Mesenchymal stem cell (in vitro differentiated cells and primary cell): Measurements from ENCODE around the gene HOXA6.
A peak's percentile ranks its signal among the peaks of the same experiment; 100 is the strongest.

Source experiments
- DNase-seq: peaks from one replicate; pipeline ENCODE4 v3.0.0-alpha.2; 2013
- H2AFZ ChIP-seq: one replicate; pipeline ENCODE4 v1.6.1; 2013; ENCODE audit warnings: low read depth, mild to moderate bottlenecking, control low read depth, inconsistent platforms, low read length, moderate library complexity
- H2AK5ac ChIP-seq: 2 replicates; pipeline ENCODE4 v1.6.1; 2013; ENCODE audit warnings: low read length, moderate library complexity, mild to moderate bottlenecking, inconsistent platforms; ENCODE audit not compliant: severe bottlenecking
- H2BK120ac ChIP-seq: one replicate; pipeline ENCODE4 v1.6.1; 2013; ENCODE audit warnings: low read depth, mild to moderate bottlenecking, inconsistent platforms, low read length, moderate library complexity
- H2BK12ac ChIP-seq, 2 experiments: one replicate each; pipeline ENCODE4 v1.6.1; 2013; ENCODE audit warnings: inconsistent platforms in 2 of 2, low read length in 2 of 2, mild to moderate bottlenecking in 2 of 2, moderate library complexity in 2 of 2, control low read depth in 1 of 2
- H2BK15ac ChIP-seq: one replicate; pipeline ENCODE4 v1.6.1; 2013; ENCODE audit warnings: mild to moderate bottlenecking, low read depth, inconsistent platforms; ENCODE audit not compliant: poor library complexity, severe bottlenecking
- H2BK5ac ChIP-seq: 2 replicates; pipeline ENCODE4 v1.6.1; 2013; ENCODE audit warnings: low read depth, mild to moderate bottlenecking, low read length, control low read depth, inconsistent platforms; ENCODE audit not compliant: poor library complexity, severe bottlenecking
- H3K14ac ChIP-seq, 2 experiments: one replicate each; pipeline ENCODE4 v1.6.1; 2013; ENCODE audit warnings: inconsistent platforms in 2 of 2, low read length in 2 of 2, control low read depth in 1 of 2, mild to moderate bottlenecking in 1 of 2, moderate library complexity in 1 of 2
- H3K18ac ChIP-seq, 2 experiments: one replicate each; pipeline ENCODE4 v1.6.1; 2013; ENCODE audit warnings: inconsistent platforms in 2 of 2, low read length in 2 of 2, control low read depth in 1 of 2, low read depth in 1 of 2, mild to moderate bottlenecking in 1 of 2
- H3K23ac ChIP-seq, 2 experiments: one replicate each; pipeline ENCODE4 v1.6.1; 2013; ENCODE audit warnings: inconsistent platforms in 2 of 2, low read length in 2 of 2, mild to moderate bottlenecking in 2 of 2, moderate library complexity in 2 of 2, control low read depth in 1 of 2
- H3K27ac ChIP-seq: 2 replicates; pipeline ENCODE4 v1.5.1; 2013; ENCODE audit warnings: mild to moderate bottlenecking, moderate library complexity, low read length, control low read depth, inconsistent platforms; ENCODE audit not compliant: poor library complexity, severe bottlenecking
- H3K27me3 ChIP-seq, 2 experiments: 2 replicates each; pipeline versions ENCODE4 v1.6.1 to v1.7.0; 2013; ENCODE audit warnings: low read length in 2 of 2, mild to moderate bottlenecking in 2 of 2, moderate library complexity in 2 of 2, control low read depth in 1 of 2, inconsistent platforms in 1 of 2; ENCODE audit not compliant: control insufficient read depth in 1 of 2, insufficient read depth in 1 of 2
- H3K36me3 ChIP-seq, 2 experiments: 2 replicates each; pipeline versions ENCODE4 v1.6.1 to v1.7.0; 2013; ENCODE audit warnings: low read length in 2 of 2, control low read depth in 1 of 2, inconsistent platforms in 1 of 2, low read depth in 1 of 2, mild to moderate bottlenecking in 1 of 2; ENCODE audit not compliant: insufficient read depth in 2 of 2, control insufficient read depth in 1 of 2
- H3K4ac ChIP-seq, 2 experiments: one replicate each; pipeline ENCODE4 v1.6.1; 2013; ENCODE audit warnings: inconsistent platforms in 2 of 2, low read length in 2 of 2, mild to moderate bottlenecking in 2 of 2, moderate library complexity in 2 of 2, control low read depth in 1 of 2, low read depth in 1 of 2
- H3K4me1 ChIP-seq: 2 replicates; pipeline ENCODE4 v1.6.1; 2013; ENCODE audit warnings: low read depth, low read length, control low read depth; ENCODE audit not compliant: control insufficient read depth, insufficient read depth
- H3K4me2 ChIP-seq: 2 replicates; pipeline ENCODE4 v1.6.1; 2013; ENCODE audit warnings: low read length, mild to moderate bottlenecking, inconsistent platforms; ENCODE audit not compliant: poor library complexity, severe bottlenecking
- H3K4me3 ChIP-seq, 2 experiments: 2 replicates each; pipeline versions ENCODE4 v1.5.1 to v1.7.0; 2013; ENCODE audit warnings: low read length in 2 of 2, mild to moderate bottlenecking in 2 of 2, control low read depth in 1 of 2, low read depth in 1 of 2; ENCODE audit not compliant: insufficient read depth in 1 of 2
- H3K79me1 ChIP-seq: replicated peaks from 2 replicates; pipeline ENCODE4 v1.6.1; 2013; ENCODE audit warnings: mild to moderate bottlenecking, control low read depth, low read length, inconsistent platforms; ENCODE audit not compliant: poor library complexity, severe bottlenecking
- H3K9ac ChIP-seq: 2 replicates; pipeline ENCODE4 v1.7.0; 2013; ENCODE audit warnings: mild to moderate bottlenecking, low read length, moderate library complexity
- H3K9me3 ChIP-seq: 2 replicates; pipeline ENCODE4 v1.7.0; 2013; ENCODE audit warnings: mild to moderate bottlenecking, low read length; ENCODE audit not compliant: control insufficient read depth
- H4K8ac ChIP-seq: one replicate; pipeline ENCODE4 v1.6.1; 2013; ENCODE audit warnings: inconsistent platforms, mild to moderate bottlenecking, low read length, moderate library complexity
- H4K91ac ChIP-seq: one replicate; pipeline ENCODE4 v1.6.1; 2013; ENCODE audit warnings: mild to moderate bottlenecking, low read length, inconsistent platforms
- WGBS: methylation state at CpG from one replicate; pipeline ENCODE4 v1.1.7; 2013; ENCODE audit warnings: mixed read lengths; 5-methylcytosine and 5-hydroxymethylcytosine counted together

HOXA6 gene

GRCh38 chr7:27151341-27151930 lies 3.9 kb upstream of the HOXA6 start:
- peaks cover 0 to 67% of the 10 kb centered on the region in 2 experiments for H3K27me3 ChIP-seq
- no peak overlapping the region for H3K27ac ChIP-seq
- H4K8ac ChIP-seq: no peak overlapping the region
- peaks cover 21% of the 10 kb centered on the region for H3K79me1 ChIP-seq
- no peak overlapping the region for H3K18ac ChIP-seq
- peak overlapping the region; percentile 90 for H3K9ac ChIP-seq
- 45% methylated on average over 23 of the region's 27 CpGs for WGBS
- peaks cover 2 to 35% of the 10 kb centered on the region in 2 experiments for H3K36me3 ChIP-seq
- H3K9me3 ChIP-seq: no peaks in the 10 kb centered on the region
- H2BK15ac ChIP-seq: no peak overlapping the region
- no peak overlapping the region for H4K91ac ChIP-seq
- no peak overlapping the region for H3K23ac ChIP-seq
- no peak overlapping the region for H3K14ac ChIP-seq
- H2BK5ac ChIP-seq: no peak overlapping the region
- H3K4ac ChIP-seq: peak overlapping the region in 1 of 2 experiments; percentile 29
- H2BK12ac ChIP-seq: no peak overlapping the region
- no peak overlapping the region for H2AK5ac ChIP-seq
- no peak overlapping the region for H3K4me2 ChIP-seq
- DNase-seq: no peak
- no peak overlapping the region for H2BK120ac ChIP-seq
- H3K4me3 ChIP-seq: peak overlapping the region in 1 of 2 experiments; percentile 82
- H3K4me1 ChIP-seq: peaks cover 13% of the 10 kb centered on the region
- no peak overlapping the region for H2AFZ ChIP-seq

DNA sequence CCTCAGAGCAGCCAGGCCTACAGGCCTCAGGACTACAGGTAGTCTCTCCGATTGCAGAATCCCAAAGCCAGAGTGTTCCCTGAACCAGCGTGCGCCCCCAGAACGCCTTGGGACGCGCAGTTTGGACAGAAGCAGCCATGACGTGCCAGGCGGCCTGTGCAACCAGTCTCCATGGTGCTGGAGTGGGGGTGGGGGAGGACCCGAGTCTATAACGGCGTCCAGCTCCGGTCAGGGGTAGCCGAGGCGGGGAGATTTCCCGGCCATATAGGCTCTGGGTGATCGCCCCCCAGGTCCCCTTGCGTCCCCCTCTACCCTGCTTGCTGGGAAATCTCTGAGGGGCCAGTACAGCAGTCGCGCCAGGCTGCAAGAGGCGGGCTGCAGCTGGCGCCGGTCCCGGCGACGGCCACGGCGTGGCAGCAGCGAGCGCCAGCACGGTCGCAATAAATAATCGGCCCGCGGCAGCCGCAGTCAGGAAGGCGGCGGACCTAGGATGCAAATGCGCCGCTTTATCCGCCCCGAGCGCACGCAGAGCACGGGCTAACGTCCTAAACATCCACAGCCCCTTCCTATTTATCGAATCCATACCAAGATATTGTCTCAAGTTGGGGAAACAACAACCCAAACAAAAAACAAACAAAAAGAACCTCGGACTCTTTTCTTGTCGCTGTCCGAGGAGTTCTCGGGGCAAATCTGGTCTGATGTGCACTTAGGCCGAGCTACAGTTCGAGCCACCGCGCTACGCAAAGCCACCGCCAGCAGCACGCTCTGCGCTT lies 3.2 kb upstream of the HOXA6 start:
- H4K91ac ChIP-seq: no peak overlapping the region
- H2BK12ac ChIP-seq: no peak overlapping the region
- no peak overlapping the region for H2AK5ac ChIP-seq
- no peaks in the 10 kb centered on the region for H3K9me3 ChIP-seq
- no peak overlapping the region for H3K27ac ChIP-seq
- peak; percentile 65 for DNase-seq
- H3K4ac ChIP-seq: peak overlapping the region in 1 of 2 experiments; percentile 29
- no peak overlapping the region for H3K4me2 ChIP-seq
- H3K4me3 ChIP-seq: peak overlapping the region in 1 of 2 experiments; percentile 82
- peaks cover 13% of the 10 kb centered on the region for H3K4me1 ChIP-seq
- H3K14ac ChIP-seq: no peak overlapping the region
- no peak overlapping the region for H4K8ac ChIP-seq
- no peak overlapping the region for H2BK15ac ChIP-seq
- H3K9ac ChIP-seq: peak overlapping the region; percentile 90
- H3K36me3 ChIP-seq: peaks cover 8 to 32% of the 10 kb centered on the region in 2 experiments
- WGBS: 34% methylated on average over 58 of the region's 58 CpGs
- no peak overlapping the region for H2AFZ ChIP-seq
- H3K18ac ChIP-seq: no peak overlapping the region
- no peak overlapping the region for H3K23ac ChIP-seq
- peaks cover 22% of the 10 kb centered on the region for H3K79me1 ChIP-seq
- H2BK5ac ChIP-seq: no peak overlapping the region
- H3K27me3 ChIP-seq: peaks cover 0 to 61% of the 10 kb centered on the region in 2 experiments
- H2BK120ac ChIP-seq: no peak overlapping the region

DNA sequence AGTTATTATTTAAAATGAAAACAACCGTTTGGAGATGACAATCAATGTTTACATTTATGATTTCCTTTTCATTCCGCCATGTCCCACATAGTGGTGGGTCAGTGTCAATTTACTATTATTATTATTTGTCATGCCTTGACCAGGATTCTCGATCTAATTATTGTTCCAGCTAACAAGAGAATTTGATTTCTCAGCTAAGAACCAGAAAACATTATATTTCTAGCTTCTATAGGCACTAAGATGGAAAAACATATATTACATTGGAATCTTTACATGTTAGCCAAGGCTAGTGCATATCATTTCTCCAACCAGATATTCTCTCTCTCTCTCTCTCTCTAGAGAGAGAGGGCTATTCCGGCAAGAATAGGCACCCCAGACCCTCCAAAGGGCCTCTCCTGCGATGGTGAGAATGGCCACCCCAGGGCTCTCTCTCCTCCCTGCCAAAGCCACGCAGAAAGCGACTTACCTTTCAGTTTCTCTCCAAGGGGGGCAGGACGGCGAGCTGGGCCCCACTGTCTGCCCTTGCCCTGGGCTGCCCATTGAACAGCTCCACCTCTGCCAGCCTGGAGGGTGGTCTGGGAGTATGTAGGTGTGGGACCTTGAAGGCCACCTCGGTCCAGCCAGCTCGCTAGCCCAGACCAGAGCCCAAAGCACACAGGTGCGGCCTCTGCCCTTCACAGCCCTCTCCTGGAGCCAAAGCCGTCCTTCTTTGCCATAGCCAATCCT lies 2.4 kb upstream of the HOXA6 start:
- Histone ChIP-seq H2BK12ac (peak overlapping the region in 1 of 2 experiments; percentile 38), H4K91ac (no peak overlapping the region)

More for the DNA sequence above, 2.4 kb upstream of the HOXA6 start:
- Histone ChIP-seq H3K4me1 (peaks cover 13% of the 10 kb centered on the region), H3K4me2 (no peak overlapping the region), H3K4me3 (peak overlapping the region in 1 of 2 experiments; percentile 82), H2BK120ac (no peak overlapping the region), H2BK5ac (no peak overlapping the region), H3K4ac (no peak overlapping the region), H3K9me3 (no peaks in the 10 kb centered on the region), H3K79me1 (peaks cover 25% of the 10 kb centered on the region), H2BK15ac (no peak overlapping the region), H3K18ac (no peak overlapping the region), H3K27me3 (peaks cover 0 to 53% of the 10 kb centered on the region in 2 experiments), H3K14ac (no peak overlapping the region), H3K23ac (no peak overlapping the region), H3K36me3 (peaks cover 12 to 34% of the 10 kb centered on the region in 2 experiments), H2AFZ (no peak overlapping the region), H2AK5ac (no peak overlapping the region), H4K8ac (no peak overlapping the region), H3K9ac (peak overlapping the region; percentile 90), H3K27ac (no peak overlapping the region)
- 66% methylated on average over 6 of the region's 13 CpGs for WGBS
- no peak for DNase-seq
